KMS-11 (cell line): ENCODE measurements around the gene SCYGR4.

Experiments
- H2AFZ ChIP-seq: fragments of 200-600 bp; sonication (generic); 2 replicates; pipeline ENCODE4 v1.6.1; 2016; ENCODE audit warnings: antibody characterized with exemption, mixed run types, low read depth
- H3K27ac ChIP-seq: fragments of 200-600 bp; sonication (generic); 2 replicates; pipeline ENCODE4 v1.6.1; 2016; ENCODE audit warnings: mild to moderate bottlenecking, mixed run types
- H3K27me3 ChIP-seq: fragments of 200-600 bp; sonication (generic); 2 replicates; pipeline ENCODE4 v1.6.1; 2017; ENCODE audit warnings: mild to moderate bottlenecking, low read depth, mixed run types, moderate library complexity; ENCODE audit not compliant: insufficient read depth
- H3K36me3 ChIP-seq: fragments of 200-600 bp; sonication (generic); 2 replicates; pipeline ENCODE4 v1.6.1; 2017; ENCODE audit warnings: mild to moderate bottlenecking, mixed run types; ENCODE audit not compliant: insufficient read depth
- H3K4me1 ChIP-seq: fragments of 200-600 bp; sonication (generic); 2 replicates; pipeline ENCODE4 v1.6.1; 2016; ENCODE audit warnings: mild to moderate bottlenecking, low read depth, mixed run types; ENCODE audit not compliant: poor library complexity, severe bottlenecking
- H3K4me2 ChIP-seq: fragments of 200-600 bp; sonication (generic); 2 replicates; pipeline ENCODE4 v1.7.0; 2016; ENCODE audit warnings: mild to moderate bottlenecking, mixed run types
- H3K4me3 ChIP-seq: fragments of 200-600 bp; sonication (generic); IDR thresholded peaks from 2 replicates; pipeline ENCODE4 v1.6.1; 2017; ENCODE audit warnings: low read depth, low read length, mixed read lengths; ENCODE audit not compliant: insufficient read depth
- H3K79me2 ChIP-seq: fragments of 200-600 bp; sonication (generic); 2 replicates; pipeline ENCODE4 v1.6.1; 2016; ENCODE audit warnings: low read depth, mixed run types; ENCODE audit not compliant: insufficient read depth
- H3K9ac ChIP-seq: fragments of 200-600 bp; sonication (generic); 2 replicates; pipeline ENCODE4 v1.6.1; 2016; ENCODE audit warnings: mild to moderate bottlenecking, mixed run types
- H4K20me1 ChIP-seq: fragments of 200-600 bp; sonication (generic); 2 replicates; pipeline ENCODE4 v1.6.1; 2016; ENCODE audit warnings: mild to moderate bottlenecking, mixed run types; ENCODE audit not compliant: insufficient read depth
- CTCF ChIP-seq: fragments of 200-600 bp; sonication (generic); conservative IDR thresholded peaks from 2 replicates; pipeline ENCODE4 v1.6.1; 2017; ENCODE audit warnings: low read depth, mild to moderate bottlenecking, antibody characterized with exemption, low read length, moderate library complexity, mixed read lengths

Gene SCYGR4

GRCh38 chr2:227617316-227618230, at the start of gene SCYGR4:
SCYGR4 (plus strand) TSS chr2:227617498; CDS start chr2:227617498, 0 bp downstream.
- no peak within 1 kb of the TSS for H3K27ac ChIP-seq
- no peak within 1 kb of the TSS for H2AFZ ChIP-seq
- no peak for TF ChIP-seq CTCF
- no peak within 1 kb of the TSS for H3K4me2 ChIP-seq
- H3K4me1 ChIP-seq: peaks cover 6% of the 10 kb centered on the region
- H3K36me3 ChIP-seq: no peaks in the 10 kb centered on the region
- H3K27me3 ChIP-seq: no peaks in the 10 kb centered on the region
- H3K9ac ChIP-seq: no peak within 1 kb of the TSS
- H3K79me2 ChIP-seq: no peaks in the 10 kb centered on the region
- no peak within 1 kb of the TSS for H3K4me3 ChIP-seq
- no peaks in the 10 kb centered on the region for H4K20me1 ChIP-seq

GRCh38 chr2:227568852-227569169, 48.5 kb upstream of the SCYGR4 start:
- no peaks in the 10 kb centered on the region for H3K27me3 ChIP-seq
- no peaks in the 10 kb centered on the region for H3K79me2 ChIP-seq
- H4K20me1 ChIP-seq: no peaks in the 10 kb centered on the region
- no peak overlapping the region for H3K9ac ChIP-seq
- no peaks in the 10 kb centered on the region for H3K36me3 ChIP-seq
- no peak overlapping the region for H3K4me3 ChIP-seq
- H3K4me1 ChIP-seq: no peaks in the 10 kb centered on the region
- TF ChIP-seq CTCF: no peak
- H2AFZ ChIP-seq: no peak overlapping the region
- H3K4me2 ChIP-seq: no peak overlapping the region
- H3K27ac ChIP-seq: no peak overlapping the region

- no peak overlapping the region for H3K27ac ChIP-seq
- no peak overlapping the region for H3K4me2 ChIP-seq
- no peaks in the 10 kb centered on the region for H4K20me1 ChIP-seq
- H3K79me2 ChIP-seq: no peaks in the 10 kb centered on the region
- no peak overlapping the region for H3K9ac ChIP-seq
- TF ChIP-seq CTCF: no peak
- no peaks in the 10 kb centered on the region for H3K4me1 ChIP-seq
- no peak overlapping the region for H3K4me3 ChIP-seq
- H2AFZ ChIP-seq: no peak overlapping the region
- H3K36me3 ChIP-seq: no peaks in the 10 kb centered on the region
- H3K27me3 ChIP-seq: no peaks in the 10 kb centered on the region
Measured at GRCh38 chr2:227570615-227571014, 46.7 kb upstream of the SCYGR4 start.

GRCh38 chr2:227576110-227576509, 41.2 kb upstream of the SCYGR4 start:
- no peak for TF ChIP-seq CTCF
- H3K79me2 ChIP-seq: no peaks in the 10 kb centered on the region

More at GRCh38 chr2:227576110-227576509, 41.2 kb upstream of the SCYGR4 start:
- Histone ChIP-seq H3K9ac (no peak overlapping the region), H3K27me3 (no peaks in the 10 kb centered on the region), H3K27ac (no peak overlapping the region), H3K4me3 (no peak overlapping the region), H3K4me1 (no peaks in the 10 kb centered on the region), H2AFZ (no peak overlapping the region), H4K20me1 (no peaks in the 10 kb centered on the region), H3K4me2 (no peak overlapping the region), H3K36me3 (no peaks in the 10 kb centered on the region)
